ENCODE results near the gene ARIH2.
"Not testable (repeated sequence)": the region's sequence is repeated elsewhere in the genome, so short reads cannot be mapped to it uniquely, and the experiment has no call there.

- TF ChIP-seq POLR2A (IDR thresholded peaks at IDR 0.05; ENCODE audit: low read depth, low read length); CTCF (conservative IDR thresholded peaks at IDR 0.05; ENCODE audit: low read depth, low read length); USF2 (IDR thresholded peaks at IDR 0.05; ENCODE audit: low read depth, low read length); FOS (IDR thresholded peaks at IDR 0.05; ENCODE audit: low read depth, low read length); SMC3 (IDR thresholded peaks at IDR 0.05; ENCODE audit: low read depth, low read length); ELK1 (IDR thresholded peaks at IDR 0.05; ENCODE audit: borderline replicate concordance, low read depth, low read length); RAD21 (IDR thresholded peaks at IDR 0.05; ENCODE audit: low read length); BHLHE40 (IDR thresholded peaks at IDR 0.05; ENCODE audit: low read depth, low read length); MXI1 (IDR thresholded peaks at IDR 0.05; ENCODE audit: borderline replicate concordance, low read depth, low read length); RFX5 (IDR thresholded peaks at IDR 0.05; ENCODE audit: low read depth, low read length); CEBPB (IDR thresholded peaks at IDR 0.05; ENCODE audit: low read depth, low read length); MAZ (IDR thresholded peaks at IDR 0.05; ENCODE audit: borderline replicate concordance, low read depth, low read length); RCOR1 (IDR thresholded peaks at IDR 0.05; ENCODE audit: insufficient replicate concordance, low read length): not testable (repeated sequence)
Measured at GRCh38 chr3:48907026-48907425, 11.6 kb upstream of the ARIH2 start.

Data from IMR-90 (cell line).